Upper lobe of right lung (tissue), 1 donor: ENCODE results near the gene NFKBIA. TPM values are rescaled to one million over a fixed set of nuclear protein-coding genes. Genes with fewer than 3 reads are reported as not detected.

Source experiments
- ATAC-seq: fragments of 200-7000 bp; cut with Tn5 transposase; one replicate; pipeline ENCODE4 v1.9.1; 2020; ENCODE audit warnings: mild to moderate bottlenecking, moderate library complexity
- DNase-seq: peaks from one replicate; pipeline ENCODE4 v3.0.0-alpha.2; 2020
- H3K27ac ChIP-seq: fragments of 200-600 bp; one replicate; pipeline ENCODE4 v1.8.0; 2022
- H3K27me3 ChIP-seq: fragments of 200-600 bp; one replicate; pipeline ENCODE4 v1.8.0; 2022; ENCODE audit warnings: mild to moderate bottlenecking
- H3K36me3 ChIP-seq: fragments of 200-600 bp; one replicate; pipeline ENCODE4 v1.8.0; 2022
- H3K4me1 ChIP-seq: fragments of 200-600 bp; one replicate; pipeline ENCODE4 v1.8.0; 2022
- H3K4me3 ChIP-seq: fragments of 200-600 bp; one replicate; pipeline ENCODE4 v1.8.0; 2022; ENCODE audit warnings: mild to moderate bottlenecking
- H3K9me3 ChIP-seq: fragments of 200-600 bp; one replicate; pipeline ENCODE4 v1.8.0; 2022
- CTCF ChIP-seq: fragments of 200-600 bp; IDR thresholded peaks from one replicate; pipeline ENCODE4 v1.8.0; 2022; ENCODE audit warnings: antibody characterized with exemption
- intact Hi-C: fragments of 100-400 bp; cut with DNase I; formaldehyde crosslinking; loops from one replicate; pipeline ENCODE4 v1.11.0; 2022
- total RNA-seq: library from RNA; stranded (reverse); fragmentation: NEBNext Ultra II Directional; extraction: Animal tissue kit (Norgen Biotek cat#: 25700); gene quantifications from one replicate; pipeline ENCODE4 v1.2.1, GENCODE V29; 2021
- donor health status: DM: no; HTN: yes; CAD: no; lungs with severe emphysema.

Gene NFKBIA
- total RNA-seq, 1 donor from 2014 or later, result 361 TPM

- intact Hi-C loops, result no loop called here
- TF ChIP-seq CTCF, result no peak
Observed at GRCh38 chr14:35435177-35435576, 30.6 kb upstream of the NFKBIA start.

GRCh38 chr14:35433826-35434225 lies 29.3 kb upstream of the NFKBIA start:
- no peak overlapping the region for H3K27ac ChIP-seq
- intact Hi-C loops, result no loop called here
- H3K27me3 ChIP-seq, result no peaks in the 10 kb centered on the region
- no peaks in the 10 kb centered on the region for H3K9me3 ChIP-seq
- ATAC-seq, result no peak
- no peak for TF ChIP-seq CTCF
- no peaks in the 10 kb centered on the region for H3K36me3 ChIP-seq
- H3K4me3 ChIP-seq, result no peak overlapping the region
- H3K4me1 ChIP-seq, result no peaks in the 10 kb centered on the region
- no peak for DNase-seq

More at GRCh38 chr14:35435177-35435576, 30.6 kb upstream of the NFKBIA start:
- ATAC-seq (no peak), DNase-seq (no peak)
- H3K4me1 ChIP-seq, result no peaks in the 10 kb centered on the region
- H3K9me3 ChIP-seq, result no peaks in the 10 kb centered on the region
- no peaks in the 10 kb centered on the region for H3K27me3 ChIP-seq
- H3K4me3 ChIP-seq, result no peak overlapping the region
- no peak overlapping the region for H3K27ac ChIP-seq
- H3K36me3 ChIP-seq, result no peaks in the 10 kb centered on the region

- Histone ChIP-seq H3K27ac (no peak overlapping the region), H3K36me3 (no peaks in the 10 kb centered on the region), H3K9me3 (no peaks in the 10 kb centered on the region), H3K4me3 (no peak overlapping the region), H3K27me3 (no peaks in the 10 kb centered on the region), H3K4me1 (no peaks in the 10 kb centered on the region)
- TF ChIP-seq CTCF, result no peak
- no peak for DNase-seq
- intact Hi-C loops, result no loop called here
- ATAC-seq, result no peak
Observed at GRCh38 chr14:35430459-35431199, 26.1 kb upstream of the NFKBIA start.

GRCh38 chr14:35429951-35430350 lies 25.4 kb upstream of the NFKBIA start:
- Histone ChIP-seq H3K27me3 (no peaks in the 10 kb centered on the region), H3K27ac (no peak overlapping the region), H3K4me3 (no peak overlapping the region), H3K36me3 (no peaks in the 10 kb centered on the region), H3K4me1 (no peaks in the 10 kb centered on the region), H3K9me3 (no peaks in the 10 kb centered on the region)
- intact Hi-C loops, result no loop called here
- TF ChIP-seq CTCF, result no peak
- DNase-seq (no peak), ATAC-seq (no peak)

GRCh38 chr14:35425850-35426249 lies 21.3 kb upstream of the NFKBIA start:
- Histone ChIP-seq H3K27ac (no peak overlapping the region), H3K27me3 (no peaks in the 10 kb centered on the region), H3K9me3 (no peaks in the 10 kb centered on the region), H3K4me1 (no peaks in the 10 kb centered on the region), H3K4me3 (no peak overlapping the region), H3K36me3 (no peaks in the 10 kb centered on the region)
- ATAC-seq, result no peak
- intact Hi-C loops, result no loop called here
- TF ChIP-seq CTCF, result no peak
- no peak for DNase-seq

- H3K4me1 ChIP-seq, result peaks cover 4% of the 10 kb centered on the region
- DNase-seq (no peak), ATAC-seq (no peak)
- TF ChIP-seq CTCF, result no peak
- intact Hi-C loops, result no loop called here
- H3K27me3 ChIP-seq, result no peaks in the 10 kb centered on the region
- H3K4me3 ChIP-seq, result no peak overlapping the region
- no peak overlapping the region for H3K27ac ChIP-seq
- H3K9me3 ChIP-seq, result no peaks in the 10 kb centered on the region
- H3K36me3 ChIP-seq, result no peaks in the 10 kb centered on the region
Observed at GRCh38 chr14:35423621-35424020, 19.1 kb upstream of the NFKBIA start.
